GM23338 (cell line): ENCODE data around the gene TASP1. TPM values are rescaled to one million over a fixed set of nuclear protein-coding genes. Genes with fewer than 3 reads are reported as not detected.

Source experiments
- ATAC-seq: fragments of 200-7000 bp; cut with Tn5 transposase; 3 replicates; pipeline ENCODE4 v1.9.1; 2020
- DNase-seq: peaks from one replicate; pipeline ENCODE4 v3.0.0-alpha.2; 2015; ENCODE audit warnings: low spot score
- H2AFZ ChIP-seq: fragments of 200-600 bp; sonication (generic); 2 replicates; pipeline ENCODE4 v1.8.0; 2016; ENCODE audit warnings: antibody characterized with exemption, mild to moderate bottlenecking, moderate library complexity
- H3F3A ChIP-seq: fragments of 200-600 bp; sonication (generic); replicated peaks from 2 replicates; pipeline ENCODE4 v1.8.0; 2017; ENCODE audit warnings: antibody characterized with exemption, mixed run types, low read depth
- H3K27ac ChIP-seq: fragments of 200-600 bp; sonication (generic); 2 replicates; pipeline ENCODE4 v1.6.1; 2016; ENCODE audit warnings: low read depth
- H3K27me3 ChIP-seq: fragments of 200-600 bp; sonication (generic); 2 replicates; pipeline ENCODE4 v1.8.0; 2016; ENCODE audit warnings: mild to moderate bottlenecking, mixed run types, moderate library complexity; ENCODE audit not compliant: insufficient read depth
- H3K36me3 ChIP-seq: fragments of 200-600 bp; sonication (generic); 2 replicates; pipeline ENCODE4 v1.8.0; 2016; ENCODE audit warnings: mild to moderate bottlenecking; ENCODE audit not compliant: insufficient read depth
- H3K4me1 ChIP-seq: fragments of 200-600 bp; sonication (generic); 2 replicates; pipeline ENCODE4 v1.8.0; 2016; ENCODE audit warnings: mild to moderate bottlenecking, moderate library complexity; ENCODE audit not compliant: insufficient read depth
- H3K4me2 ChIP-seq: fragments of 200-600 bp; sonication (generic); 2 replicates; pipeline ENCODE4 v1.7.1; 2017; ENCODE audit warnings: mixed run types
- H3K4me3 ChIP-seq: fragments of 200-600 bp; sonication (generic); 2 replicates; pipeline ENCODE4 v1.6.1; 2016; ENCODE audit warnings: mixed run types
- H3K79me2 ChIP-seq: fragments of 200-600 bp; sonication (generic); replicated peaks from 2 replicates; pipeline ENCODE4 v1.8.0; 2017; ENCODE audit warnings: mild to moderate bottlenecking; ENCODE audit not compliant: insufficient read depth
- H3K9me2 ChIP-seq: fragments of 200-600 bp; sonication (generic); 2 replicates; pipeline ENCODE4 v1.8.0; 2017; ENCODE audit not compliant: insufficient read depth
- H4K20me1 ChIP-seq: fragments of 200-600 bp; sonication (generic); replicated peaks from 2 replicates; pipeline ENCODE4 v1.8.0; 2017; ENCODE audit warnings: mild to moderate bottlenecking; ENCODE audit not compliant: insufficient read depth
- H3K27ac Mint-ChIP-seq: 2 replicates; pipeline ENCODE4 v1.8.0; 2020; ENCODE audit warnings: inconsistent platforms, mild to moderate bottlenecking, moderate library complexity, mixed read lengths
- H3K27me3 Mint-ChIP-seq: 3 replicates; pipeline ENCODE4 v1.8.0; 2022; ENCODE audit warnings: low read depth, mild to moderate bottlenecking, moderate library complexity, mixed read lengths, inconsistent platforms; ENCODE audit not compliant: insufficient read depth, poor library complexity
- H3K36me3 Mint-ChIP-seq: 3 replicates; pipeline ENCODE4 v1.8.0; 2021; ENCODE audit warnings: low read depth, mild to moderate bottlenecking, inconsistent platforms, moderate library complexity, mixed read lengths
- H3K4me1 Mint-ChIP-seq: 3 replicates; pipeline ENCODE4 v1.8.0; 2020; ENCODE audit warnings: mild to moderate bottlenecking, inconsistent platforms, mixed read lengths
- H3K4me3 Mint-ChIP-seq: 3 replicates; pipeline ENCODE4 v1.8.0; 2021; ENCODE audit warnings: moderate library complexity, mild to moderate bottlenecking, inconsistent platforms, mixed read lengths
- H3K9me3 Mint-ChIP-seq: 3 replicates; pipeline ENCODE4 v1.8.0; 2020; ENCODE audit warnings: moderate library complexity, mild to moderate bottlenecking, inconsistent platforms, mixed read lengths
- CREB1 ChIP-seq: fragments of 250-450 bp; sonication (Bioruptor Pico); IDR thresholded peaks from 2 replicates; pipeline ENCODE4 v1.5.0; 2020; ENCODE audit warnings: low read depth, mild to moderate bottlenecking, moderate library complexity
- EZH2 ChIP-seq: fragments of 200-600 bp; sonication (generic); IDR thresholded peaks from one replicate; pipeline ENCODE4 v1.8.0; 2017; ENCODE audit warnings: antibody characterized with exemption, mild to moderate bottlenecking, low read depth; ENCODE audit not compliant: unreplicated experiment
- EZH2phosphoT487 ChIP-seq: fragments of 200-600 bp; sonication (generic); IDR thresholded peaks from one replicate; pipeline ENCODE4 v1.8.1; 2018; ENCODE audit warnings: antibody characterized with exemption; ENCODE audit not compliant: unreplicated experiment
- JUNB ChIP-seq: IDR thresholded peaks from one replicate; pipeline ENCODE4 v1.6.1; 2016; ENCODE audit warnings: antibody characterized with exemption; ENCODE audit not compliant: unreplicated experiment
- POLR2AphosphoS5 ChIP-seq: IDR thresholded peaks from 2 replicates; pipeline ENCODE4 v1.6.1; 2016; ENCODE audit warnings: antibody characterized with exemption, low read depth
- STAT1 ChIP-seq: IDR thresholded peaks from one replicate; pipeline ENCODE4 v1.6.1; 2016; ENCODE audit warnings: antibody characterized with exemption; ENCODE audit not compliant: unreplicated experiment
- ZNF114 ChIP-seq: fragments of 250-450 bp; sonication (Bioruptor Pico); IDR thresholded peaks from 2 replicates; pipeline ENCODE4 v1.5.0; 2020; ENCODE audit warnings: mild to moderate bottlenecking, moderate library complexity
- ZNF331 ChIP-seq: fragments of 250-450 bp; sonication (Bioruptor Pico); IDR thresholded peaks from 2 replicates; pipeline ENCODE4 v1.5.0; 2020; ENCODE audit warnings: low read depth, mild to moderate bottlenecking, moderate library complexity
- polyA plus RNA-seq: library from polyadenylated mRNA; unstranded; fragments of >200 nt; fragmentation: Nextera tagmentation; extraction: Ambion mirVana; gene quantifications from 2 replicates; pipeline ENCODE4 v1.2.1, GENCODE V29; 2016
- total RNA-seq: library from RNA; depleted of rRNA; stranded (reverse); fragments of >200 nt; shearing (Covaris generic); gene quantifications from 2 replicates; pipeline ENCODE4 v1.2.3, GENCODE V29; 2014
- TF ChIP-seq, protein P1 (sequence below): fragments of 250-450 bp; sonication (Bioruptor Pico); IDR thresholded peaks from 2 replicates; pipeline ENCODE4 v1.5.0; 2020; ENCODE audit warnings: mild to moderate bottlenecking, moderate library complexity
- TF ChIP-seq, protein P2 (sequence below), 2 experiments: fragments of 200-600 bp in 1 of 2; sonication (generic) in 1 of 2; conservative IDR thresholded peaks; 2 replicates each; pipeline versions ENCODE4 v1.5.1 to v1.6.1; 2016 to 2017; ENCODE audit warnings: antibody characterized with exemption in 2 of 2, low read depth in 2 of 2, mild to moderate bottlenecking in 2 of 2, moderate library complexity in 1 of 2
- TF ChIP-seq, protein P3 (sequence below): IDR thresholded peaks from one replicate; pipeline ENCODE4 v1.6.1; 2018; ENCODE audit warnings: antibody characterized with exemption; ENCODE audit not compliant: unreplicated experiment
- TF ChIP-seq, protein P4 (sequence below): IDR thresholded peaks from 2 replicates; pipeline ENCODE4 v1.6.1; 2016; ENCODE audit warnings: antibody characterized with exemption

The TASP1 gene
- total and polyA plus RNA-seq, 2 experiments from 2014 or later, result 9.7 to 9.8 TPM

DNA sequence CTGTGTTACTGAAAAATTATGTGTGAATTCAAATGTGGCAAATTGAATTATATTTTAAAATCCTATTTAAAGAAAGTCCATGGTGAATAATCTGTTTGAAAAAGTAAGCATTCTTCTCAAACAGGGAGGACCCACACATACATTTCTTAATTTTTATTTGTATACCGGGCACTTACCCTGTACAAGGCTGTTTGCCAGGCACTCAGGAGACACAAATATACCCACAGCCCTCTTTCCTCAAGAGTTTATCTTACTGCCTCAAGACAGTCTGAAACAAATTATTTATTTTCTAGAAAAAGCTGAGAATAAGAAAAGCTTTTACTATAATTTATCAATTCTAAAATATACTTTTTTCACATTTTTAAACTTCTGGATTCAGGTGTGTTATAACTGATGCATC is 114.4 kb downstream of the TASP1 start (continued):
- TF ChIP-seq, protein P1, sequence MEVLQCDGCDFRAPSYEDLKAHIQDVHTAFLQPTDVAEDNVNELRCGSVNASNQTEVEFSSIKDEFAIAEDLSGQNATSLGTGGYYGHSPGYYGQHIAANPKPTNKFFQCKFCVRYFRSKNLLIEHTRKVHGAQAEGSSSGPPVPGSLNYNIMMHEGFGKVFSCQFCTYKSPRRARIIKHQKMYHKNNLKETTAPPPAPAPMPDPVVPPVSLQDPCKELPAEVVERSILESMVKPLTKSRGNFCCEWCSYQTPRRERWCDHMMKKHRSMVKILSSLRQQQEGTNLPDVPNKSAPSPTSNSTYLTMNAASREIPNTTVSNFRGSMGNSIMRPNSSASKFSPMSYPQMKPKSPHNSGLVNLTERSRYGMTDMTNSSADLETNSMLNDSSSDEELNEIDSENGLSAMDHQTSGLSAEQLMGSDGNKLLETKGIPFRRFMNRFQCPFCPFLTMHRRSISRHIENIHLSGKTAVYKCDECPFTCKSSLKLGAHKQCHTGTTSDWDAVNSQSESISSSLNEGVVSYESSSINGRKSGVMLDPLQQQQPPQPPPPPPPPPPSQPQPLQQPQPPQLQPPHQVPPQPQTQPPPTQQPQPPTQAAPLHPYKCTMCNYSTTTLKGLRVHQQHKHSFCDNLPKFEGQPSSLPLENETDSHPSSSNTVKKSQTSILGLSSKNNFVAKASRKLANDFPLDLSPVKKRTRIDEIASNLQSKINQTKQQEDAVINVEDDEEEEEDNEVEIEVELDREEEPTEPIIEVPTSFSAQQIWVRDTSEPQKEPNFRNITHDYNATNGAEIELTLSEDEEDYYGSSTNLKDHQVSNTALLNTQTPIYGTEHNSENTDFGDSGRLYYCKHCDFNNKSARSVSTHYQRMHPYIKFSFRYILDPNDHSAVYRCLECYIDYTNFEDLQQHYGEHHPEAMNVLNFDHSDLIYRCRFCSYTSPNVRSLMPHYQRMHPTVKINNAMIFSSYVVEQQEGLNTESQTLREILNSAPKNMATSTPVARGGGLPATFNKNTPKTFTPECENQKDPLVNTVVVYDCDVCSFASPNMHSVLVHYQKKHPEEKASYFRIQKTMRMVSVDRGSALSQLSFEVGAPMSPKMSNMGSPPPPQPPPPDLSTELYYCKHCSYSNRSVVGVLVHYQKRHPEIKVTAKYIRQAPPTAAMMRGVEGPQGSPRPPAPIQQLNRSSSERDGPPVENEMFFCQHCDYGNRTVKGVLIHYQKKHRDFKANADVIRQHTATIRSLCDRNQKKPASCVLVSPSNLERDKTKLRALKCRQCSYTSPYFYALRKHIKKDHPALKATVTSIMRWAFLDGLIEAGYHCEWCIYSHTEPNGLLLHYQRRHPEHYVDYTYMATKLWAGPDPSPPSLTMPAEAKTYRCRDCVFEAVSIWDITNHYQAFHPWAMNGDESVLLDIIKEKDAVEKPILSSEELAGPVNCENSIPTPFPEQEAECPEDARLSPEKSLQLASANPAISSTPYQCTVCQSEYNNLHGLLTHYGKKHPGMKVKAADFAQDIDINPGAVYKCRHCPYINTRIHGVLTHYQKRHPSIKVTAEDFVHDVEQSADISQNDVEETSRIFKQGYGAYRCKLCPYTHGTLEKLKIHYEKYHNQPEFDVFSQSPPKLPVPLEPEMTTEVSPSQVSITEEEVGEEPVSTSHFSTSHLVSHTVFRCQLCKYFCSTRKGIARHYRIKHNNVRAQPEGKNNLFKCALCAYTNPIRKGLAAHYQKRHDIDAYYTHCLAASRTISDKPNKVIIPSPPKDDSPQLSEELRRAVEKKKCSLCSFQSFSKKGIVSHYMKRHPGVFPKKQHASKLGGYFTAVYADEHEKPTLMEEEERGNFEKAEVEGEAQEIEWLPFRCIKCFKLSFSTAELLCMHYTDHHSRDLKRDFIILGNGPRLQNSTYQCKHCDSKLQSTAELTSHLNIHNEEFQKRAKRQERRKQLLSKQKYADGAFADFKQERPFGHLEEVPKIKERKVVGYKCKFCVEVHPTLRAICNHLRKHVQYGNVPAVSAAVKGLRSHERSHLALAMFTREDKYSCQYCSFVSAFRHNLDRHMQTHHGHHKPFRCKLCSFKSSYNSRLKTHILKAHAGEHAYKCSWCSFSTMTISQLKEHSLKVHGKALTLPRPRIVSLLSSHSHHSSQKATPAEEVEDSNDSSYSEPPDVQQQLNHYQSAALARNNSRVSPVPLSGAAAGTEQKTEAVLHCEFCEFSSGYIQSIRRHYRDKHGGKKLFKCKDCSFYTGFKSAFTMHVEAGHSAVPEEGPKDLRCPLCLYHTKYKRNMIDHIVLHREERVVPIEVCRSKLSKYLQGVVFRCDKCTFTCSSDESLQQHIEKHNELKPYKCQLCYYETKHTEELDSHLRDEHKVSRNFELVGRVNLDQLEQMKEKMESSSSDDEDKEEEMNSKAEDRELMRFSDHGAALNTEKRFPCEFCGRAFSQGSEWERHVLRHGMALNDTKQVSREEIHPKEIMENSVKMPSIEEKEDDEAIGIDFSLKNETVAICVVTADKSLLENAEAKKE (CRISPR knock-in tag), result no peak
- TF ChIP-seq CREB1 (CRISPR knock-in tag), result no peak

DNA sequence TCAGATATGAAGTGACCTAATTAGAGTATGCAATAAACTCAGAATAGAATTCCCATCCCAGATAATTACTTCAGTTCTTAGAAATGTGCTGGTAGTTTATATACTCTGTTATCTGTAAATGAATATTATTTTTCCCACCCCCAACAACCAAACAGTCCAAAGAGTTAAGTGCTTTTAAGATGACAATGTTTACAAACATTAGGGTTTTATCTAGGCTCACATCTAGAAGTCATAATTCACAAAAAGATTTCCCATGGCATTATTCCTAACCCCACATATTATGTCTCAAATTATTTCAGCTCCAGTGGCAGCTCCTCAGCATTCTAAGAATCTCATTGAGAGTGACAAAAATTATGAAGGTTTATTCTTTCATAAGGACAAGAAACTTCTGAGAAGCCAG is 120.9 kb downstream of the TASP1 start:
- Mint-ChIP-seq H3K4me3 (no peak overlapping the region), H3K27ac (no peak overlapping the region), H3K9me3 (peaks cover 3% of the 10 kb centered on the region; the same call in 1 of the 3 replicates), H3K4me1 (no peaks in the 10 kb centered on the region), H3K36me3 (peaks cover 26% of the 10 kb centered on the region), H3K27me3 (no peaks in the 10 kb centered on the region)
- no peak overlapping the region for H2AFZ ChIP-seq
- H3K4me2 ChIP-seq, result no peak overlapping the region
- no peaks in the 10 kb centered on the region for H3K9me2 ChIP-seq
- no peaks in the 10 kb centered on the region for H3K79me2 ChIP-seq
- ATAC-seq, result no peak
- H4K20me1 ChIP-seq, result no peaks in the 10 kb centered on the region
- no peak overlapping the region for H3K27ac ChIP-seq
- DNase-seq, result no peak
- no peak overlapping the region for H3K4me3 ChIP-seq
- no peaks in the 10 kb centered on the region for H3K27me3 ChIP-seq
- H3F3A ChIP-seq, result no peaks in the 10 kb centered on the region
- no peaks in the 10 kb centered on the region for H3K4me1 ChIP-seq
- H3K36me3 ChIP-seq, result no peaks in the 10 kb centered on the region
- TF ChIP-seq ZNF331 (CRISPR knock-in tag) (no peak), POLR2AphosphoS5 (no peak), CREB1 (CRISPR knock-in tag) (no peak), JUNB (no peak), EZH2 (no peak), ZNF114 (CRISPR knock-in tag) (no peak), STAT1 (no peak), EZH2phosphoT487 (no peak)
- TF ChIP-seq, protein P2, sequence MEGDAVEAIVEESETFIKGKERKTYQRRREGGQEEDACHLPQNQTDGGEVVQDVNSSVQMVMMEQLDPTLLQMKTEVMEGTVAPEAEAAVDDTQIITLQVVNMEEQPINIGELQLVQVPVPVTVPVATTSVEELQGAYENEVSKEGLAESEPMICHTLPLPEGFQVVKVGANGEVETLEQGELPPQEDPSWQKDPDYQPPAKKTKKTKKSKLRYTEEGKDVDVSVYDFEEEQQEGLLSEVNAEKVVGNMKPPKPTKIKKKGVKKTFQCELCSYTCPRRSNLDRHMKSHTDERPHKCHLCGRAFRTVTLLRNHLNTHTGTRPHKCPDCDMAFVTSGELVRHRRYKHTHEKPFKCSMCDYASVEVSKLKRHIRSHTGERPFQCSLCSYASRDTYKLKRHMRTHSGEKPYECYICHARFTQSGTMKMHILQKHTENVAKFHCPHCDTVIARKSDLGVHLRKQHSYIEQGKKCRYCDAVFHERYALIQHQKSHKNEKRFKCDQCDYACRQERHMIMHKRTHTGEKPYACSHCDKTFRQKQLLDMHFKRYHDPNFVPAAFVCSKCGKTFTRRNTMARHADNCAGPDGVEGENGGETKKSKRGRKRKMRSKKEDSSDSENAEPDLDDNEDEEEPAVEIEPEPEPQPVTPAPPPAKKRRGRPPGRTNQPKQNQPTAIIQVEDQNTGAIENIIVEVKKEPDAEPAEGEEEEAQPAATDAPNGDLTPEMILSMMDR (conservative IDR thresholded peaks at IDR 0.05; ENCODE audit: low read depth in 2 of 2), result no peak
- TF ChIP-seq, protein P3, sequence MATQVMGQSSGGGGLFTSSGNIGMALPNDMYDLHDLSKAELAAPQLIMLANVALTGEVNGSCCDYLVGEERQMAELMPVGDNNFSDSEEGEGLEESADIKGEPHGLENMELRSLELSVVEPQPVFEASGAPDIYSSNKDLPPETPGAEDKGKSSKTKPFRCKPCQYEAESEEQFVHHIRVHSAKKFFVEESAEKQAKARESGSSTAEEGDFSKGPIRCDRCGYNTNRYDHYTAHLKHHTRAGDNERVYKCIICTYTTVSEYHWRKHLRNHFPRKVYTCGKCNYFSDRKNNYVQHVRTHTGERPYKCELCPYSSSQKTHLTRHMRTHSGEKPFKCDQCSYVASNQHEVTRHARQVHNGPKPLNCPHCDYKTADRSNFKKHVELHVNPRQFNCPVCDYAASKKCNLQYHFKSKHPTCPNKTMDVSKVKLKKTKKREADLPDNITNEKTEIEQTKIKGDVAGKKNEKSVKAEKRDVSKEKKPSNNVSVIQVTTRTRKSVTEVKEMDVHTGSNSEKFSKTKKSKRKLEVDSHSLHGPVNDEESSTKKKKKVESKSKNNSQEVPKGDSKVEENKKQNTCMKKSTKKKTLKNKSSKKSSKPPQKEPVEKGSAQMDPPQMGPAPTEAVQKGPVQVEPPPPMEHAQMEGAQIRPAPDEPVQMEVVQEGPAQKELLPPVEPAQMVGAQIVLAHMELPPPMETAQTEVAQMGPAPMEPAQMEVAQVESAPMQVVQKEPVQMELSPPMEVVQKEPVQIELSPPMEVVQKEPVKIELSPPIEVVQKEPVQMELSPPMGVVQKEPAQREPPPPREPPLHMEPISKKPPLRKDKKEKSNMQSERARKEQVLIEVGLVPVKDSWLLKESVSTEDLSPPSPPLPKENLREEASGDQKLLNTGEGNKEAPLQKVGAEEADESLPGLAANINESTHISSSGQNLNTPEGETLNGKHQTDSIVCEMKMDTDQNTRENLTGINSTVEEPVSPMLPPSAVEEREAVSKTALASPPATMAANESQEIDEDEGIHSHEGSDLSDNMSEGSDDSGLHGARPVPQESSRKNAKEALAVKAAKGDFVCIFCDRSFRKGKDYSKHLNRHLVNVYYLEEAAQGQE, result no peak
- TF ChIP-seq, protein P4, sequence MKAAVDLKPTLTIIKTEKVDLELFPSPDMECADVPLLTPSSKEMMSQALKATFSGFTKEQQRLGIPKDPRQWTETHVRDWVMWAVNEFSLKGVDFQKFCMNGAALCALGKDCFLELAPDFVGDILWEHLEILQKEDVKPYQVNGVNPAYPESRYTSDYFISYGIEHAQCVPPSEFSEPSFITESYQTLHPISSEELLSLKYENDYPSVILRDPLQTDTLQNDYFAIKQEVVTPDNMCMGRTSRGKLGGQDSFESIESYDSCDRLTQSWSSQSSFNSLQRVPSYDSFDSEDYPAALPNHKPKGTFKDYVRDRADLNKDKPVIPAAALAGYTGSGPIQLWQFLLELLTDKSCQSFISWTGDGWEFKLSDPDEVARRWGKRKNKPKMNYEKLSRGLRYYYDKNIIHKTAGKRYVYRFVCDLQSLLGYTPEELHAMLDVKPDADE, result no peak
